22Rv1 (cell line): ENCODE data around the gene EIF4E2.

Experiments
- CTCF ChIP-seq: fragments of 450-650 bp; IDR thresholded peaks from 2 replicates; pipeline ENCODE4 v1.5.1; 2017; ENCODE audit warnings: mild to moderate bottlenecking
- ZFX ChIP-seq: fragments of 450-650 bp; IDR thresholded peaks from 2 replicates; pipeline ENCODE4 v1.6.1; 2017; ENCODE audit warnings: antibody characterized with exemption, borderline replicate concordance

GRCh38 chr2:232522623-232523401 lies 27.7 kb upstream of the EIF4E2 start:
- TF ChIP-seq CTCF (no peak), ZFX (no peak)
